Anterior cingulate cortex (tissue), 58 donors: ENCODE results near the gene RNF168.
"Not testable (repeated sequence)": the region's sequence is repeated elsewhere in the genome, so short reads cannot be mapped to it uniquely, and the experiment has no call there.

ENCODE experiments used
- DNase-seq, 58 donors: peaks; one replicate each; lab custom pipeline; 2025; lab: John Stamatoyannopoulos, UW

Gene RNF168

DNA sequence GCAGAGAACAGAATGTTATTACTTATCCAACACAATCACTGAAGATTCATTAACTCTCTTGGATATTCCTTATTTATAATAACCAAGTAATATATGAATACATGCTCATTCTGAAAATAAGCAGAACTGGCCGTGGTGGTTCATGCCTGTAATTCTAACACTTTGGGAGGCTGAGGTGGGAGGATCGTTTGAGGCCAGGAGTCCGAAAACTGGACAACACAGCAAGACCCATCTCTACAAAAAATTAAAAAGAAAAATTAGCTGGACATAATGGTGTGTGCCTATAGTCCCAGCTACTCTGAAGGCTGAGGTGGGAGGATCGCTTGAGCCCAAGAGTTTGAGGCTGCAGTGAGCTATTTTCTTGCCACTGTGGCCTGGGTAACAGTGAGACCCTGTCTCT is 25.9 kb downstream of the RNF168 start:
- DNase-seq: no peak

DNA sequence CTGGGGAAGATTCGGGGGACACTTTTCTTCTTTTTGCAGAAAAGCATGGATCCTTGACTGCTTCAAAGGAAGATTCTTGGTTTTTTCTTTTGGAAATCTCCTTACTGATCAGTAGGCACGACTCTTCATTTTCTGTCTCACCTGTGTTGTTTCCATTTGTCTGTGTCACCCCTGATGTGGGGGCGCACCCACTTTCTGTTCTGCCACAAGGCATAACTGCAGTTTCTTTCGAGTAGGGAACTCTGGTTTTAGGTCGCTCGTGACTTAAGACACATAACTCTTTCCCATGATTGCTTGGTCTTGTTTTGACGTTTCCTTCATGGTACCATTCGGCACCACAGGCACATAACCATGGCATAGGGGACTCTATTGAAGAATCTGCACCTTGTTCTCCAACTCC is 31.3 kb downstream of the RNF168 start:
- no peak for DNase-seq

GRCh38 chr3:196471551-196471950 is 32.0 kb downstream of the RNF168 start:
- no peak for DNase-seq

DNA sequence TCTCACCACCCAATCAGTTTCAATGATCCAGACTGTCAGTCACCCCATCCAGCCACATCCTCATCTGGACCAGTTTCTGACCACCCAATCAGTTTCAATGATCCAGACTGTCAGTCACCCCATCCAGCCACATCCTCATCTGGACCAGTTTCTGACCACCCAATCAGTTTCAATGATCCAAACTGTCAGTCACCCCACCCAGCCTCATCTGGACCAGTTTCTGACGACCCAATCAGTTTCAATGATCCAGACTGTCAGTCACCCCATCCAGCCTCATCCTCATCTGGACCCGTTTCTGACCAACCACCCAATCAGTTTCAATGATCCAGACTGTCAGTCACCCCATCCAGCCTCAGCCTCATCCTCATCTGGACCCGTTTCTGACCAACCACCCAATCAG is 33.4 kb downstream of the RNF168 start:
- not testable (repeated sequence) for DNase-seq

GRCh38 chr3:196463804-196464203 is 39.8 kb downstream of the RNF168 start:
- DNase-seq: no peak

- DNase-seq: no peak
Measured at GRCh38 chr3:196463478-196463756, 40.2 kb downstream of the RNF168 start.

GRCh38 chr3:196462680-196463477 is 40.7 kb downstream of the RNF168 start:
- not testable (repeated sequence) for DNase-seq

- no peak for DNase-seq
Measured at GRCh38 chr3:196458063-196458462, 45.5 kb downstream of the RNF168 start.

DNA sequence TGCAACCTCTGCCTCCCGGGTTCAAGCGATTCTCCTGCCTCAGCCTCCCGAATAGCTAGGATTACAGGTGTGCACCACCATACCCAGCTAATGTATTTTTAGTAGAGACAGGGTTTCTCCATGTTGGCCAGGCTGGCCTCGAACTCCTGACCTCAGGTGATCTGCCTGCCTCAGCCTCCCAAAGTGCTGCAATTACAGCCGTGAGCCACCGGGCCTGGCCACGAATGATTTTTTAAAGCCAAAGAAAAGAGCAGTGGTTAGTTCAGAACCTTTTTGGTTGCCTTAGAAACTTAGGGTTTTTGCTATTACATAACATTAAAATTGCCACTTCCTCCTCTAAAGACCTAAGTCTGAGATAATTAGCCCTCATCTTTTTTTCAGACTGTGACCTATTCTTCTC is 46.1 kb downstream of the RNF168 start:
- DNase-seq: not testable (repeated sequence)

- DNase-seq: no peak
Measured at GRCh38 chr3:196454935-196455334, 48.6 kb downstream of the RNF168 start.

DNA sequence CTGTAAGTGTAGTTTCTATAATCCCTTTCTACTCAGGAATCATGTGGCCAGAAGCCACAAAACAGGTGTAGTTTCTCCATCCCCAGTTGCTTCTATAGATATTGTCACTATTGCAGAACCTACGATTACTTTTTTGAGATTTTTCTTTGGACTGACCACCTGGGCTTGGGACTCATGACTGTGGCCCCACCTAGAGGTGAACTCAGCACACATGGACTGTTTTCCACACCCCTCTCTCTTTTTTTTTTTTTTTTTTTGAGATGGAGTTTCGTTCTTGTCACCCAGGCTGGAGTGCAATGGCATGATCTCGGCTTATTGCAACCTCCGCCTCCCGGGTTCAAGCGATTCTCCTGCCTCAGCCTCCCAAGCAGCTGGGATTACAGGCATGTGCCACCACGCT is 58.2 kb downstream of the RNF168 start:
- not testable (repeated sequence) for DNase-seq

DNA sequence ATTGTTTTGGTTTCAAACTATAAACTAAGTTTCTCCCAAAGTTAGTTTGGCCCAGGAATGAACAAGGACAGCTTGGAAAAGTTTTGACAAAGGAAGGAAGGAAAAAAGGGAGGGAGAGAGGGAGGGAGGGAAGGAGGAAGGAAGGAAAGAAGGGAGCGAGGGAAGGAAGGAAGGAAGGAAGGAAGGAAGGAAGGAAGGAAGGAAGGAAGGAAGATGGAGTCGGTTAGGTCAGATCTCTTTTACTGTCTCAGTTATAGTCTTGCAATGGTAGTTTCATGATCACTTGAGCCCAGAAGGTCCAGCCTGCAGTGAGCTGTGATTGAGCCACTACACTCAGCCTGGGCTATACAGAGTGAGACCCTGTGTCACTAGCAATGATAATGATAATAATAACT is 59.1 kb downstream of the RNF168 start:
- DNase-seq: no peak

- peak in 2 of 58 donors; percentile 9 to 34 for DNase-seq
Measured at GRCh38 chr3:196440696-196441095, 62.9 kb downstream of the RNF168 start.

GRCh38 chr3:196440041-196440537 is 63.5 kb downstream of the RNF168 start:
- DNase-seq: no peak

DNA sequence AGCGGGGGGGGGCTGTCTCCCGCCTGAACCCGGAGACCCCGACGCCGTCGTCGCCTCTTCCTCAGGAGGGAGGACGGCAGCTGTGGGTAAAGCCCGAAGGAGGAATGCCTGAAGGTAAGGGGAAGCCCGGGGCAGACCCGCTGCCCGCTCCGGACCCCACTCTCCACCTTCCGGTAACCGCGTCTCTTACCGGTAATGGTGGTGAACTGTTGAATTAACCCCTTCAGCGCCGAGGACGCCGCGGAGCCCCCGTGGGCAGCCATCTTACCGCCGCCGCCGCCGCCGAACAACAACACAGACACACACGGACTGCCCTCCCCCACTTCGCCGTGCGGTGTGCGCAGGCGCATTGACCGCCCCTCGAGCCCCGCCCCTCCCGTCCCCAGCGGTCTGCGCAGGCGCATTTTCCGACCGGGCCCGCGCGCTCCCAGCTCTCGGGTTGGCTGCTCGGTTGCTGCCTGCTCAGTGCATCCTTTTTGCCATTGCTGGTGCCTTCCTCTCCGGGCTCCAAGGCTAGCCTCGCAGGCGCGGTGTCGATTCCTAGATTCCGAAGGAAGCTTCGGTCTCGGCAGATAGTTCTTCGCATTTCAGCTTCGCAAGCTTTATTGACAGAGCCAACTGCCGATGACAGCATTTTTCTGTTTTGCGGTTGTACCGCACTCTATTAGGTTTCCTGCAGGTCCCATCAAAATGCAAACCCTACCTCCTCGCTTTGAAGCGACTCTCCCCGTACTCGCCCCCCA is 71.3 kb downstream of the RNF168 start, which contains the start of gene UBXN7:
TSS of gene UBXN7 (minus strand) at position 291 of the 743 bp plus-strand sequence. CDS start at position 263, 28 bp downstream.
- DNase-seq: peak; percentile 70 to 98 (median 94)

- DNase-seq: peak in 28 of 58 donors; percentile 6 to 66 (median 42)
Measured at GRCh38 chr3:196431181-196432136, 72.1 kb downstream of the RNF168 start.

GRCh38 chr3:196428041-196428440 is 75.5 kb downstream of the RNF168 start:
- DNase-seq: no peak

- not testable (repeated sequence) for DNase-seq
Measured at GRCh38 chr3:196424421-196424820, 79.1 kb downstream of the RNF168 start.

- peak in 21 of 58 donors; percentile 2 to 75 (median 10) for DNase-seq
Measured at GRCh38 chr3:196423044-196423781, 80.4 kb downstream of the RNF168 start.

DNA sequence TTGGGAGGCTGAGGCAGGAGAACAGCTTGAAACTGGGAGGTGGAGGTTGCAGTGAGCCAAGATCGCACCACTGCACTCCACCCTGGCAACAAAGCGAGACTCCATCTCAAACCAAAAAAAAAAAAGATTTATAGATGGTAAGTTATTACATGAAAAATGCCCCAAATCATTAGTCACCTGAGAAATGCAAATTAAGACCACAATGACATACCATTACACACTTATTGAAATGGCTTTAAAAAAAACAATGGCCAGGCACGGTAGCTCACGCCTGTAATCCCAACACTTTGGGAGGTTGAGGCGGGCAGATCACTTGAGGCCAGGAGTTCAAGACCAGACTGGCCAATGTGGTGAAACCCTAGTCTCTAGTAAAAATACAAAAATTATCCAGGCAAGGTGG is 81.9 kb downstream of the RNF168 start:
- not testable (repeated sequence) for DNase-seq
